Fibroblast of villous mesenchyme (primary cell): Measurements from ENCODE around the gene ADSS1. TPM values are rescaled to one million over a fixed set of nuclear protein-coding genes. Genes with fewer than 3 reads are reported as not detected.
A peak's percentile ranks its signal among the peaks of the same experiment; 100 is the strongest.

Experiments
- DNase-seq: peaks from one replicate; pipeline ENCODE4 v3.0.0-alpha.2; 2010; ENCODE audit warnings: low read depth
- H3K4me3 ChIP-seq: 2 replicates; pipeline ENCODE4 v1.5.1; 2011; ENCODE audit warnings: low read depth, mild to moderate bottlenecking, low read length
- total RNA-seq: library from RNA; depleted of rRNA; stranded (reverse); fragments of >200 nt; gene quantifications from 2 replicates; pipeline ENCODE4 v1.2.3, GENCODE V29; 2012
- TF ChIP-seq, protein P1 (sequence below): IDR thresholded peaks from 2 replicates; pipeline ENCODE4 v1.5.1; 2012; ENCODE audit warnings: low read depth, mild to moderate bottlenecking, low read length; ENCODE audit not compliant: insufficient read depth

Gene ADSS1
- total RNA-seq, 1 donor = 4.3 TPM

DNA sequence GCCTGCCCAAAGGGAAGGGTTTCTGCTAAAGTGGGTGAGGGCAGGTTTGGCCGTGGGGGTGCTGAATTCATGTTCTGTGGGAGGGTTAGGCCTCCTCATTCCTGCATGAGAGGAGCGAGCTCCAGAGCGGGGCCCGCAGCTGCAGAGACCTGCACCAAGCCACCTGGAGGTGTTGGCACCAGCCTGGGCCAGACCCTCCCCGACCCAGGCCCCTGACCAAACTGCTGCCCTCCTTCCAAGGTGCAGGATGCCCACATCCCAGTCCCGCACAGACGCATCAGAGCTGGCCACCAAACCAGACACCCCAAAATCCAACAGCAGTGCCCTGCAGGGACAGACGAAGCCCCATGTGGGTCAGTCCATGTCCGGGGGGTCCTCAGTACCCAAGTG, 10.6 kb downstream of the ADSS1 start:
- no peak overlapping the region for H3K4me3 ChIP-seq
- no peak for DNase-seq
- TF ChIP-seq, protein P1, sequence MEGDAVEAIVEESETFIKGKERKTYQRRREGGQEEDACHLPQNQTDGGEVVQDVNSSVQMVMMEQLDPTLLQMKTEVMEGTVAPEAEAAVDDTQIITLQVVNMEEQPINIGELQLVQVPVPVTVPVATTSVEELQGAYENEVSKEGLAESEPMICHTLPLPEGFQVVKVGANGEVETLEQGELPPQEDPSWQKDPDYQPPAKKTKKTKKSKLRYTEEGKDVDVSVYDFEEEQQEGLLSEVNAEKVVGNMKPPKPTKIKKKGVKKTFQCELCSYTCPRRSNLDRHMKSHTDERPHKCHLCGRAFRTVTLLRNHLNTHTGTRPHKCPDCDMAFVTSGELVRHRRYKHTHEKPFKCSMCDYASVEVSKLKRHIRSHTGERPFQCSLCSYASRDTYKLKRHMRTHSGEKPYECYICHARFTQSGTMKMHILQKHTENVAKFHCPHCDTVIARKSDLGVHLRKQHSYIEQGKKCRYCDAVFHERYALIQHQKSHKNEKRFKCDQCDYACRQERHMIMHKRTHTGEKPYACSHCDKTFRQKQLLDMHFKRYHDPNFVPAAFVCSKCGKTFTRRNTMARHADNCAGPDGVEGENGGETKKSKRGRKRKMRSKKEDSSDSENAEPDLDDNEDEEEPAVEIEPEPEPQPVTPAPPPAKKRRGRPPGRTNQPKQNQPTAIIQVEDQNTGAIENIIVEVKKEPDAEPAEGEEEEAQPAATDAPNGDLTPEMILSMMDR = no peak

DNA sequence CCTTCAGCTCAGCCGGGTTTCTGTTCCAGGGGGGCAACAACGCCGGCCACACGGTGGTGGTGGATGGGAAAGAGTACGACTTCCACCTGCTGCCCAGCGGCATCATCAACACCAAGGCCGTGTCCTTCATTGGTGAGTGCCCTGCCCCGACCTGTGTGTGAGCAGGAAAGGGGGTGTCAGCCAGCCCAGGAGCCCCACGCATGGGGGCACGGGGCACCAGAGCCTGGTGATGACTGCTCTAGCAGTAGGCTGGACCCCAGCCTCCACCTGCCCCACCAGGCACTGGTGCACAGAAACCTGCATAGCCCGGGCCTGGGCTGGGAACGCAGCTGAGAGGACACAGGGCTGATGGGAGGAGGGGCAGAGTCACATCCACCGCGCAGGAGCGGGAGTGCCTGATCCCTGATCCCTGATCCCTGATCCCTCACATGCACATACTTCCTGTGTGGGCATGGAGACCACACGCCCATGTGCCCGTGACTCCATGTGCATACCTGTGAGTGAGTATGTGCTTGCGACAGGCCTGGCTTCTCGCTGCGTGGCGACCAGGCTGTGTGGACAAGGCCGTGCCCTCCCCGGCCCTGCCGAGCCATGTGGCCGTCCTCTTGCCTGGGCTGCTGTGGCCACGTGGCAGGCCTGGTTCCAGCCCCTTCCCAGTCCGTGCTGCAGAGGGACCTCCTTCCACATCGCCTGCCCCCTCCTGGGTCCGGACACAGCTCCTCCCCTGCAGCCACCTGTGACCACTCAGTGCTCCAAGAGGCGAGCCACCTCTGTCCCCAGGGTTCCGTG, 11.2 kb downstream of the ADSS1 start:
- DNase-seq = no peak
- TF ChIP-seq, protein P1 = no peak
- no peak overlapping the region for H3K4me3 ChIP-seq

DNA sequence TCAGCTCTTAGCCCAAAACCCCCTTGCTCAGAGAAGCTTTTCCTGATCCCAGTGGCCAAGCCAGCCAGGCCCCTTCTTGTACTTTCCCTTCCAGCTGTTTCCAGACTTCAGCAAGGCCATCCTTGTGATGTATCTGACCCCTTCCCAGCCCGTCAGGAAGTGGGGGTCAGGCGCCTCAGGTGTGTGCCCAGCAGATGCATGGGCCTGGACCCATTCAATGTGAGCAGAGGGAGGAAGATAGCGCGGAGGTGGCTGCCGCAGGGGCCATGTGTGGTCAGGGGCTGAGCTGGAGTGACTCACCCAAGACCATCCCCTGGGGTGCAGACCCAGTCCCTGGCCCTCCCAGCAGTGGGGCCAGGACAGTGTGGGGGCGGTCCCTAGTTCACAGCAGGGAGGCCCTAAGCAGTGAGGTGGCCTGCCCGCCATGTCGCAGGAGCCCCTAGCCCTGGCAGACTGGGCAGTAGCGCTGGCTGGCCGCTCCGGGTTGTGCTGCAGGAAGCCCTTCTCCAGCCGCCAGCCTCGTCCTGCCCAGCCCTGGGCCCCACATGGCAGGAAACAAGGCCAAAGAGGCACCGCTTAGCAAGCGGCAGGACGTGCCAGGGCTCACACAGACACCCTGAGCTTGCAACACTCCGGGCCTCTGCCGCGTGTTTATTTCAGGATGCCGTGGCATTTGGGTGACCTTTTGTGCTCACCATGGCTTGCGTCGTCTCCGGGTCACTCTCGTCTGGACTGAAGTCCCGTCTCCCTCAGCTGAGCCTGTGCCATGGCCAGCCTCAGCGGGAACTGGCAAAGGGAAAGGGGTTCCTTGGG, 12.0 kb downstream of the ADSS1 start:
- TF ChIP-seq, protein P1 = no peak
- peak; percentile 89 for DNase-seq
- no peak overlapping the region for H3K4me3 ChIP-seq

DNA sequence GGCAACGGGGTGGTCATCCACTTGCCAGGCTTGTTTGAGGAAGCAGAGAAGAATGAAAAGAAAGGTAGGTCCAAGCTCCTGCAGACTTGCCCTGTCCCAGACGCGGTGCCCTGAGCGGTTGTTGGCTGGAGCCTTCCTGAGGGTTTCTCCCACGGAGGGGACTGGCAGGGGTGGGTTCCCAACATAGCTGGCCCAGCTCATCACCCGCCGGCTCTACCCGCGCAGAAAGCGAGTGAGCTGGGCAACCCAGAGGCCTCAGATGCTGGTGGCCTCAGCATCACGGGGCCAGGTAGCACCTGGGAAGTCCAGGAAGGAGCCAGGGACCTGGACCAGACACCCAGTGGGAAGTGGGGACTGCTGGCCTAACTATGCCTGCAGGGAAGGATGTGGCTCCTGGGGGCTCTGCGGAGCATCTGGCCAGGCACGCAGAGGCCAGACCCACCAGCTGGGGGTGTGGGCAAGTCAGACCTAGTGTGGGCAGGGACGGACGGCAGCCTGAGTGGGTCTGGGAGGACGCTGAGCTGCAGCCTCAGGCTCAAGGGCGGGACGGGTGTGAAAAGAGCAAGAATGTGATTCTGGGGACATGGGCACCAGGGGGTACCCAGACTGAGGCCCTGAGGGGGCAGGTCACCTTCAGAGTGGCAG, 14.5 kb downstream of the ADSS1 start:
- DNase-seq = no peak
- no peak overlapping the region for H3K4me3 ChIP-seq
- TF ChIP-seq, protein P1 = no peak

DNA sequence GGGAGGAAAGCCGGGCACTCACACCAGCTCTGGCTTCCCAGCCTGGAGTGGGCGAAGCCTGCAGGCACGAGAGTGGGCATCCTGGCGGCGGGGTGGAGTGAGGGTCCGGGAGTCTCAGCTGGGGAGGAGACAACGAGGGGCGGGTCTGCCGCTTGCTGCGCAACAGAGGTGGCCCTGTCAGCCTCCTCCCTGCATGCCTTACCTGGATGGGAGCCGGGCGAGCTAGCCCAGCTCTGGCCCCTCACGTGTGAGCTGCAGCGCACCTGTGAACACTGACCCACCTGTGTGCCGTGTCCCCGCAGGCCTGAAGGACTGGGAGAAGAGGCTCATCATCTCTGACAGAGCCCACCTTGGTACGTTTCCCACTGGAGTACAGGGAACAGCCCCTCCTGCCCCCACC, 15.0 kb downstream of the ADSS1 start:
- no peak overlapping the region for H3K4me3 ChIP-seq
- TF ChIP-seq, protein P1 = no peak
- no peak for DNase-seq

DNA sequence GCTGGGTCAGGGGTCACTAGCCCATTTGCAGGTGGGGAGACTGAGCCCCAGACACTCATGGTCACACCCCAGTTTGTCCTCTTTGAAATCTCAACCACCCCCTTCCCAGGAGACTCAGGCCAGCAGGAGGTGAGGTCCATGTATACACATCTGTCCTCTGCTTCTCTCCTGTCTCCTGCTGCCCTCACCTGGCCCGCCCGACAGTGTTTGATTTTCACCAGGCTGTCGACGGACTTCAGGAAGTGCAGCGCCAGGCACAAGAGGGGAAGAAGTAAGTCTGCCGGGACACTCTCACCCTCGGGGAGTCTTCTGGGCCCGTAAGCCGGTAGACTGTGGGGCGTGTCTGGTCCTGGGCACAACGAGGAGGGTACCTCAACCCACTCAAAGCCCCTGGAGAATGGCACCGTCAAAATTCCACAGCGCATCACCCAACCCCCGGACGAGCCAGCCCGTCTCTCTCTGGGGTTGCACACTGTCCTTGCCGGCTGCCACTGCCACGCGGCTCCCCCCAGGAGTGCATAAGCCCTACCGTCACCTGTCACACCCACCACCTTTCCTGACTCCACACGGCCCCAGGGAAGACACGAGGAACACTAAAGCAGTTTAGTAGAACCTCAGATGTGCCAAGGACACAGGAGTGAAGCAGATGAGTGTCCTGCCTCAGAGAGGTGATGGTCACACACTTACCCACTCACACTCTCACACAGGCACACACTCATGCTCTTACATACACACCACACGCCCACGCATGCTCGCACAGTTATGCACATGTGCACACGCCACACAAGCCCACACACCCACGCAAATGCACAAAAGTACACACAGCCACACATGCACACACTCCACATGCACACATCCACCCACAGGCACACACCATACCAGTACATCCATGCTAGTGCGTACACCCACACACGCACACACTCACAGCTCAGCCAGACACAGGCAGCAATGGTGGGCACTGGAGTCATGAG, 15.8 kb downstream of the ADSS1 start:
- TF ChIP-seq, protein P1 = no peak
- DNase-seq = no peak

More for the DNA sequence above, 15.8 kb downstream of the ADSS1 start:
- no peak overlapping the region for H3K4me3 ChIP-seq
